Jurkat, Clone E6-1 (cell line): Measurements from ENCODE around the gene MOB1B.

Source experiments
- DNase-seq: peaks from one replicate; pipeline ENCODE4 v3.0.0-alpha.2; 2011; ENCODE audit warnings: low read depth, low spot score
- H3K4me3 ChIP-seq: 2 replicates; pipeline ENCODE4 v1.5.1; 2011; ENCODE audit warnings: mild to moderate bottlenecking, low read length, control low read depth, moderate library complexity

The MOB1B gene

GRCh38 chr4:70903291-70903603 is 1.1 kb downstream of the MOB1B start:
- DNase-seq = no peak
- peak overlapping the region; percentile 92 for H3K4me3 ChIP-seq

- DNase-seq = no peak
- no peak overlapping the region for H3K4me3 ChIP-seq
These were observed 6.9 kb downstream of the MOB1B start for GRCh38 chr4:70908993-70909556.

GRCh38 chr4:70914000-70914399 is 11.8 kb downstream of the MOB1B start:
- no peak overlapping the region for H3K4me3 ChIP-seq
- DNase-seq = no peak

GRCh38 chr4:70914631-70915030 is 12.5 kb downstream of the MOB1B start:
- H3K4me3 ChIP-seq = no peak overlapping the region
- DNase-seq = no peak

GRCh38 chr4:70915036-70915815 is 13.1 kb downstream of the MOB1B start:
- no peak overlapping the region for H3K4me3 ChIP-seq
- no peak for DNase-seq

GRCh38 chr4:70915874-70916559 is 13.8 kb downstream of the MOB1B start:
- DNase-seq = no peak
- no peak overlapping the region for H3K4me3 ChIP-seq

GRCh38 chr4:70920592-70920991 is 18.4 kb downstream of the MOB1B start:
- DNase-seq = no peak
- no peak overlapping the region for H3K4me3 ChIP-seq

- no peak overlapping the region for H3K4me3 ChIP-seq
- no peak for DNase-seq
These were observed 23.2 kb downstream of the MOB1B start for GRCh38 chr4:70925418-70925817.

GRCh38 chr4:70925899-70926635 is 23.9 kb downstream of the MOB1B start:
- H3K4me3 ChIP-seq = no peak overlapping the region
- DNase-seq = no peak

GRCh38 chr4:70927502-70928137 is 25.5 kb downstream of the MOB1B start:
- no peak overlapping the region for H3K4me3 ChIP-seq
- DNase-seq = no peak

- DNase-seq = no peak
- H3K4me3 ChIP-seq = no peak overlapping the region
These were observed 28.5 kb downstream of the MOB1B start for GRCh38 chr4:70930530-70931256.

- DNase-seq = no peak
- no peak overlapping the region for H3K4me3 ChIP-seq
These were observed 29.2 kb downstream of the MOB1B start for GRCh38 chr4:70931347-70931746.

GRCh38 chr4:70932984-70933383 is 30.8 kb downstream of the MOB1B start:
- no peak overlapping the region for H3K4me3 ChIP-seq
- DNase-seq = no peak

GRCh38 chr4:70935038-70935695 is 33.0 kb downstream of the MOB1B start:
- no peak for DNase-seq
- H3K4me3 ChIP-seq = no peak overlapping the region

- DNase-seq = peak; percentile 27
- H3K4me3 ChIP-seq = no peak overlapping the region
These were observed 34.1 kb downstream of the MOB1B start for GRCh38 chr4:70936200-70936787.

GRCh38 chr4:70938086-70938485 is 35.9 kb downstream of the MOB1B start:
- DNase-seq = no peak
- H3K4me3 ChIP-seq = no peak overlapping the region

- DNase-seq = no peak
- no peak overlapping the region for H3K4me3 ChIP-seq
These were observed 38.0 kb downstream of the MOB1B start for GRCh38 chr4:70940134-70940533.

- DNase-seq = no peak
- H3K4me3 ChIP-seq = no peak overlapping the region
These were observed 40.9 kb downstream of the MOB1B start for GRCh38 chr4:70943114-70943513.
